Ishikawa (cell line): ENCODE measurements around the gene FAM24B.

Source experiments
- RAD21 ChIP-seq: IDR thresholded peaks from 2 replicates; pipeline ENCODE4 v1.6.1; 2012; ENCODE audit warnings: low read depth
- TF ChIP-seq, protein P1 (sequence below): IDR thresholded peaks from 2 replicates; pipeline ENCODE4 v1.6.1; 2012
- TF ChIP-seq, protein P2 (sequence below): IDR thresholded peaks from 2 replicates; pipeline ENCODE4 v1.6.1; 2012

DNA sequence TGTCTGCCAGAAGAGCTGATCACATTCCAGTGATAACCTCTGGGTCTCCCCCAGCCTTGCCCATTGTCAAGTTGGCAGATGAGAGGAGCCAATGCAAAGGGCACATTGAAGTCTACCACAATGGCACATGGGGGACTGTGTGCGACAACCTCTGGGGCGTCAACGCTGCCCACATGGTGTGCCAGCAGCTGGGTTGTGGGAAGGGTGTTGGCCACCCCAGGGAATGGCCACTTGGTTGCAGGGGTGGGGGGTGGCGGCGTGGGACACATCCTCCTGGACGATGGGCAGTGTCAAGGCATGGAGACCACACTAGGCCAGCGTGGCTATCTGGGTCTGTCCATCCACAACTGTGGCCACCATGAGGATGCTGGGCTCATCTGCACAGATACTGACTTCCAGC lies 77.1 kb downstream of the FAM24B start:
- TF ChIP-seq, protein P1, sequence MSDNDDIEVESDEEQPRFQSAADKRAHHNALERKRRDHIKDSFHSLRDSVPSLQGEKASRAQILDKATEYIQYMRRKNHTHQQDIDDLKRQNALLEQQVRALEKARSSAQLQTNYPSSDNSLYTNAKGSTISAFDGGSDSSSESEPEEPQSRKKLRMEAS, result no peak
- TF ChIP-seq, protein P2, sequence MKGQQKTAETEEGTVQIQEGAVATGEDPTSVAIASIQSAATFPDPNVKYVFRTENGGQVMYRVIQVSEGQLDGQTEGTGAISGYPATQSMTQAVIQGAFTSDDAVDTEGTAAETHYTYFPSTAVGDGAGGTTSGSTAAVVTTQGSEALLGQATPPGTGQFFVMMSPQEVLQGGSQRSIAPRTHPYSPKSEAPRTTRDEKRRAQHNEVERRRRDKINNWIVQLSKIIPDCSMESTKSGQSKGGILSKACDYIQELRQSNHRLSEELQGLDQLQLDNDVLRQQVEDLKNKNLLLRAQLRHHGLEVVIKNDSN, result no peak
- TF ChIP-seq RAD21, result no peak
